Stimulated activated CD4-positive, alpha-beta T cell treated with anti-CD3 and anti-CD28 coated beads, TNF-alpha, amount 100 ng/mL, for 48 hours (primary cell): ENCODE data around the gene PABPC3.
A peak's percentile ranks its signal among the peaks of the same experiment; 100 is the strongest.

Source experiments
- DNase-seq, 3 donors: peaks; one replicate each; pipeline ENCODE4 v3.0.0-alpha.2; 2020; ENCODE audit warnings: low read depth in 3 of 3

The PABPC3 gene

GRCh38 chr13:25111585-25111956 is 15.6 kb downstream of the PABPC3 start:
- no peak for DNase-seq

DNA sequence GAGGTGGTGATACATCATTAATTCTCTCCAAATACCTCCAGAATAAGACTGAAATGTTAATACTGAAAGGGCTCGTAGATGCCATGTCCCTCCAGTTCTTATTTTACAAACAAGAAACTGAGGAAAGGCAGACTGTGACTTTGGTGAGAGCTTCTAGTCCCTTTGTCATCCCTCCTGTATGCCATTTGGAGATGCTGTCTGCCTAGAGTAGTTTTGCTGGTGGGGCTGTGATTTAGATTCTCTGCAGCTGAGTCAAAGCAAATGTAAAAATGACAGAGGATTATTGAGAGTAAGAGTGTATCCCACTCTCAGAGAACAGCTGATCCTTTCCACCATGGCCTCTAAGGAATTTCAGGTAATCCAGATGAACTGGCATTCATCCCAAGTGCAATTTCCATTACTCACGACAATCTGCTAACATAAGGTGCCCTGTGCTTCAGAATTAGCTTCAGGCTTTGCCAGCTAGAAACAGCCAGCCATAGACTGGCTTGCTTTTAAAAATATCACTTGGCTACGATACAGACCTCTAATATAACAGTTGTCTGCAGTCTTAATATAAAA is 16.8 kb downstream of the PABPC3 start:
- no peak for DNase-seq

DNA sequence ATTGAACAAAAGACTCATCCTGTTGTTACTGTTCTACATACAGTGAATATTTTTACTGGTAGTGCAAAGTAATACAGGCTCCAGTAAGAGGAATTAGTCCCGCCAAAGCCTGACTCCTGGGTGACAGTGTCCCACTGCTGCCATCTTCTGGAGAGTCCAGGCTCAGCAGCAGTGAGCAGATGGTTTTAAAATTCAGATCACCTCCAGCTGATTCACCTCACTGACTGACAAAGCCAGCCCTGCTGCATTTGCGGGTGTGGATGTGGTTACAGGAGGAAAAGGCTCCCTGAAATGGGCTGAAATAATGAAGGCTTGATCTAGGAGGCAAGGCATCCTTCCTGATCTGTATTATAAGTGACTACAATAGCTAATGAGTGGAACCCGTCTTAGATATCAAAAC is 18.3 kb downstream of the PABPC3 start:
- DNase-seq, result peak; percentile 13 to 56 (median 39)

DNA sequence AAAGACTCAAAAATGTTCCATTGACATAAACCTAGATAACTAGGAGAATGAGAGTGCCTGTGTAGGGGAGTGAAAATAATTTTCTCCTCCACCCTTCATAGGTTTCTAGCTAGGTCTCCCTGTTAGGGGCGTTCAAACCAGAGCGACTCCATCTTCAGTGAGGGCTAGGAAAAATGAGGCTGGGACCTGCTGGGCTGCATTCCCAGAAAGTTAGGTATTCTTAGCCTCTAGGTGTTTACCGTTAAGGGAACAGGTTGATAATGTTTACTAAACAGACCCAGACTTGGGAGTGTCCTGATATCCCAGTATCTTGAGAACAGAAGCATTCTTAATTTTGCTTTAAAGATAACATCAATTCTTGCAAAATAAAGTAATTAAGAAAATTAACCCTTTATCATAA is 20.1 kb downstream of the PABPC3 start:
- no peak for DNase-seq

GRCh38 chr13:25117312-25117711 is 21.4 kb downstream of the PABPC3 start:
- no peak for DNase-seq

GRCh38 chr13:25118378-25118905 is 22.5 kb downstream of the PABPC3 start:
- no peak for DNase-seq

DNA sequence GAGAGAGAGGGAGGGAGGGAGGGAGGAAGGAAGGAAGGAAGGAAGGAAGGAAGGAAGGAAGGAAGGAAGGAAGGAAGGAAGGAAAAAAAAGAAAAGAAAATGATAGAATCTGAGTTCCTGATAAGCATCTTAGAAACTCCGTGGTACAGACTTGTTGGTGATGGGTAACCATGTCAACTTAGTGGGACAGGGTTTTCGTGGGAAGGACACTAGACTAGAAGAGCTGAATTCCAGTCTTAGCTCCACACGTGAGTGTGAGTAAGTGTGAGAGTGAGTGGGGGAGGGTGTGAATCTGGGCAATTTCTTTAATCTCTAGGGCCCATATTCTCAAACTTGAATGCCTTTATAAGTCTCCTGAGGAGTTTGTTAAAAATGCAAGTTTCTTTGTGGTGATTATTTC is 35.0 kb downstream of the PABPC3 start:
- no peak for DNase-seq

DNA sequence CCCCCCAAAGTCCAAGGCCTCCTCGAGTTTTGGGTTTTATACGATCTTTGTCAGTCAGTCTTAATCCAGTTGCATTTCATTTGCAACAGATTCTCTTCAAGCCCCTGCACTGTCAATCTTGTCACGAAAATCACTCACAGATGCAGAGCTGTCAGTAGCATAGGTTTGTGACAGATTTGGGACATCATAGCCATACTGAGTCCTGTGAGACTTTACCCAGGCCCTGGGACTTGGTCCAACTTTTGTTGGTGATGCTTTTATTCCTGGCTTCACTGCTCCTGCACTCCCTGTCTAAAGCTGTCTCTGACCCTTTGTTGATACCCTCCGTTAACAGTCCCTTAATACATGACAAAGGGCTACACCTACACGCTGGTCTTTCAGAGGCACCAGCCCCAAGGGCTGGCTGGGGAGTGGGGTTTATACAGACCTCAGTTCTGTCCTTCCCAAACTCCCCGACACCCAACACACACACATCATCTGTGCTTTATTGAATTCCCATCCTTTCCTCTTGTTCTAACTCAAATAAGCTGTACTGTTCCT is 36.0 kb downstream of the PABPC3 start:
- no peak for DNase-seq

GRCh38 chr13:25132751-25133390 is 36.9 kb downstream of the PABPC3 start:
- no peak for DNase-seq

DNA sequence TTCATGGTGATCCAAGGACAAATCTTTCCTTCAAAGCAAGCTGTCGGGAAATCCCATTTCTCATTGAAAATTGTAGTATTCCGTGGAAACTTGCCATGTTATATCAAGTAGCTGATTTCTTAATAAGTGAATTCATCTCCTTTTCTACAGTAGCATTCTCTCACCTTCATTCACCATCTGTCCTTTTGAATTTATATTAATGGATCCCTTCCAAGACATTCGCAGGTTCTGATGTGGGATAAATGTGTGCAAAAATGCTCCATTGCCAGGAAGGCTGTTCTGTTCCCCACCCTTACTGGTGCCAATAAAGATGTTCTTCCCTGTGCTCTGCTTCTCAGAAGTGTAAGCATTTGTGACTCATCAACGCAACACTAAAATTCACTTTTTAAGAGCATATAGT is 40.0 kb downstream of the PABPC3 start:
- no peak for DNase-seq

GRCh38 chr13:25136880-25137787 is 41.2 kb downstream of the PABPC3 start:
- DNase-seq, result no peak

- no peak for DNase-seq
Observed at GRCh38 chr13:25137788-25138115, 41.8 kb downstream of the PABPC3 start.

DNA sequence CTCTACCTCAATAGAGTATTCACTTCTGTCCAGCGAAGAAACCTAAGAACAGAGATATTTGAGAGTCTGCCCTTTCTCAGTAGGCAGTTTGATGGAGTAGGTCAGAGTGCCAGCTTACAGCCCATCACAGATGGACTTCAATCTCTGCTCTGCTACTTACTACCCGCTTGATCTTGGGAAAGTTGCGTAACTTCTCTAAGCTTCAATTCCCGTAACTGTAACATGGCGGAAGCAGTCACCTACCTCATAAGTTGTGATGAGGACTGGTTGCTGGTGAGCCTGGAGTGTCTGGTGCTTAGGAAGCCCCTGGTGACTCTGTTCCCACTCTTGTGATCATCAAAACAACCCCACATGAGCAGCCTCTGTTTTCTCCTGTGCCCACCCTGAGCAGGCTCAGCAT is 45.1 kb downstream of the PABPC3 start:
- DNase-seq, result no peak

- DNase-seq, result no peak
Observed at GRCh38 chr13:25143706-25144105, 47.8 kb downstream of the PABPC3 start.

DNA sequence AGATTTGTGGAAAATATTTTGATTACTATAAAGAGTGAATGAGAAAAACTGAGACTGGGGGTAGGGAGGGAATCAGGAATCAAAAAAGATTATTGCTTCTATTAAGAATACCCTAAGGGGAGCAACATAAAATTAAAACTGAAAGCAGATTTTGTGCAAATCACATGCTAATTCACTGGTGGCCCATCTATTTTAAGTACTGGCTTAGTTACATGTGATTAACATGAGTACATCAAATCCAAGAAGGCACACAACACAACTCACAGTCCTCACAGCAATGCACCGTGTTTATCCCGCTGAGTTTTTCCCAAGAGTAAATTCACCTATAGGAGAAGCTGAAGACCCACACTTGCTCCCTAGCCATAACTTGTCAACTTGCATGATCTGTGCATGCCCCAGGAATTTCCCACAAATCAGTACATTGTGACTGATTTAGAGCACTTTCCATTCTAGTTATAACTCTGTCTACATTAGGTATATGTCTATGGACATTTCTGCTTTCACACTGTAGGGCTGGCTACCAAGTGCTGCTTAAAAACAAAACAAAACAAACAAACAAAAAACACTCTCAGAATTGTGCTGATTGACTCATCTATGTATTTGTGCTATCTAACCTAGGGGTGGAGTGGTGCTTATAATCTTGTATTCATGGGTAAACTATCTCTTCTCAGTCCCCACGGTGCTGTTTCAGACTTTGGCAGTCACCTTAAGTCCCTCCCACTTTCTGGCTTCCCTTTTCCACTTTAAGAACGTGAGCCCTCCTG is 51.9 kb downstream of the PABPC3 start:
- no peak for DNase-seq

- DNase-seq, result no peak
Observed at GRCh38 chr13:25148402-25148771, 52.5 kb downstream of the PABPC3 start.
